Measurements from ENCODE around the gene CYP4V2. TPM values are rescaled to one million over a fixed set of nuclear protein-coding genes. Genes with fewer than 3 reads are reported as not detected.

Gene CYP4V2
- total RNA-seq, 1 donor from 2014 or later, result 9.0 TPM

DNA sequence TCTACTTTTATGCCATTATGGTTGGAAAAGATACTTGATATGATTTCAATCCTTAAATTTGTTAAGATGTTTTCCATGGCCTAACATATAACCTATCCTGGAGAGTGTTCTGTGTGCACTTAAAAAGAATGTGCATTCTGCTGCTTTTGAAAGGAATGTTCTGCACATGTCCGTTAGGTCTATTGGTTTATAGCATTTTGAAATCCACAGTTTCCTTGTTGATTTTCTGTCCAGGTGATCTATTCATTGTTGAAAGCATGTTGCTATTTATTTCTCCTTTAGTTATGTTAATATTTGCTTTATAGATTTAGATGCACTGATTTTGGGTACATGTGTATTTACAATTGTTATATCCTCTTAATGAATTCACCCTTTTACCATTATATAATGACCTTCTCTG, 30.3 kb downstream of the CYP4V2 start:
- Mint-ChIP-seq H3K36me3 (no peaks in the 10 kb centered on the region), H3K27me3 (no peaks in the 10 kb centered on the region), H3K9me3 (peaks cover 10% of the 10 kb centered on the region), H3K4me3 (no peak overlapping the region), H3K27ac (no peak overlapping the region), H3K4me1 (ENCODE audit: unreplicated experiment) (no peaks in the 10 kb centered on the region)
- DNase-seq (ENCODE audit: extremely low spot score, unreplicated experiment), result no peak
- no peak for TF ChIP-seq CTCF (conservative IDR thresholded peaks at IDR 0.05)

DNA sequence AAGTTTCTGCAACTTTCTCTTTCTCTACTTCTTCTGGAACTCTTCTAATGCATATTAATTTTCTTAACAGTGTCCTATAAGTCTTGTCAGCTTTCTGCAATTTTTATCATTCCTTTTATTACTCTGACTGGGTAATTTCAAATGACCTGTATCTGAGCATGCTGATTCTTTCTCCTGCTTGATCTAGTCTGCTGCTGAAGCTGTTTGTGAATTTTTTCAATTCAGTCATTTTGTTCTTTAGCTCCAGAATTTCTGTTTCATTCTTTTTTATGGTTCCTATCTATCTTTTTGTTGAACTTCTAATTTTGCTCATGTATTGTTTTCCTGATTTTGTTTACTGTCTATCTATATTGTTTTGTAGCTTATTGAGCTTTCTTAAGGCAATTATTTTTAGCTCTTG, 34.5 kb downstream of the CYP4V2 start:
- Mint-ChIP-seq H3K9me3 (peaks cover 15% of the 10 kb centered on the region), H3K36me3 (peaks cover 4% of the 10 kb centered on the region), H3K27ac (no peak overlapping the region), H3K4me1 (ENCODE audit: unreplicated experiment) (peaks cover 4% of the 10 kb centered on the region), H3K27me3 (no peaks in the 10 kb centered on the region), H3K4me3 (no peak overlapping the region)
- DNase-seq (ENCODE audit: extremely low spot score, unreplicated experiment), result no peak
- TF ChIP-seq CTCF (conservative IDR thresholded peaks at IDR 0.05), result no peak

GRCh38 chr4:186226521-186227189, 35.3 kb downstream of the CYP4V2 start:
- Mint-ChIP-seq H3K9me3 (peaks cover 15% of the 10 kb centered on the region), H3K4me3 (no peak overlapping the region), H3K27ac (no peak overlapping the region), H3K27me3 (no peaks in the 10 kb centered on the region), H3K36me3 (peaks cover 4% of the 10 kb centered on the region), H3K4me1 (ENCODE audit: unreplicated experiment) (peaks cover 4% of the 10 kb centered on the region)
- TF ChIP-seq CTCF (conservative IDR thresholded peaks at IDR 0.05), result no peak
- DNase-seq (ENCODE audit: extremely low spot score, unreplicated experiment), result no peak

DNA sequence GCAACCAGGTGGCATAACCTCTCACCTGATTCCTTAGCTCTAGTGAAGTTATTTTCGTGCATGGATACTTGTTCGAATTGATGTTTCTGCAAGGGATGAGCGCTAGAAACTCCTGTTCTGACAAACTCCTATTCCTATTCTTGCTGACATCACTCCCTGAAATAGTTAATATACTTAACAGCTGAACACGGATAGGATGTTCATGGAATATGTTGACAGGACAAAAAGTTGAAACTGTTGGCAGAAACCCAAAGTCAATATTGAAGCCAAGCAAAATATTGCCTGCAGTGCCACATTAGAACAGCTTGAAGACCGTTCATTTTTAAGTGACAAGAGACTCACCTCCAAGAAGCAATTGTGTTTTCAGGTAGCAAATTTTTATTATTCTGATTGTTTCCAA, 35.9 kb downstream of the CYP4V2 start, which contains the start of gene KLKB1:
TSS of gene KLKB1 (plus strand) at position 287 of the 400 bp plus-strand sequence. CDS start 689 bp downstream, outside the sequence.
- no peak for DNase-seq (ENCODE audit: extremely low spot score, unreplicated experiment)

GRCh38 chr4:186227744-186228513, 36.6 kb downstream of the CYP4V2 start:
- H3K4me3 Mint-ChIP-seq, result no peak overlapping the region
- no peaks in the 10 kb centered on the region for H3K27me3 Mint-ChIP-seq
- H3K27ac Mint-ChIP-seq, result no peak overlapping the region
- H3K36me3 Mint-ChIP-seq, result peaks cover 4% of the 10 kb centered on the region
- peaks cover 15% of the 10 kb centered on the region for H3K9me3 Mint-ChIP-seq
- DNase-seq (ENCODE audit: extremely low spot score, unreplicated experiment), result no peak
- TF ChIP-seq CTCF (conservative IDR thresholded peaks at IDR 0.05), result no peak
- H3K4me1 Mint-ChIP-seq (ENCODE audit: unreplicated experiment), result peaks cover 4% of the 10 kb centered on the region

More for the DNA sequence above, 35.9 kb downstream of the CYP4V2 start, which contains the start of gene KLKB1:
- Mint-ChIP-seq H3K4me3 (no peak within 1 kb of the TSS), H3K27me3 (no peaks in the 10 kb centered on the region), H3K9me3 (peaks cover 15% of the 10 kb centered on the region), H3K36me3 (peaks cover 4% of the 10 kb centered on the region), H3K27ac (no peak within 1 kb of the TSS), H3K4me1 (ENCODE audit: unreplicated experiment) (peaks cover 4% of the 10 kb centered on the region)
- TF ChIP-seq CTCF (conservative IDR thresholded peaks at IDR 0.05), result no peak

Measured in type B pancreatic cell (in vitro differentiated cells).